IPS-11a (cell line): ENCODE data around the gene PLCH2.

Experiments
- H3K4me3 ChIP-seq: one replicate; pipeline ENCODE4 v1.5.1; 2013; ENCODE audit warnings: low read depth, low read length, control low read depth

Gene PLCH2

GRCh38 chr1:2498648-2499047 lies 22.6 kb downstream of the PLCH2 start:
- H3K4me3 ChIP-seq: no peak overlapping the region

- no peak overlapping the region for H3K4me3 ChIP-seq
These were observed 23.2 kb downstream of the PLCH2 start for GRCh38 chr1:2499260-2499659.

GRCh38 chr1:2499986-2500596 lies 24.0 kb downstream of the PLCH2 start:
- H3K4me3 ChIP-seq: no peak overlapping the region

- no peak overlapping the region for H3K4me3 ChIP-seq
These were observed 25.1 kb downstream of the PLCH2 start for GRCh38 chr1:2501041-2501819.

GRCh38 chr1:2501820-2502119 lies 25.7 kb downstream of the PLCH2 start:
- H3K4me3 ChIP-seq: no peak overlapping the region

GRCh38 chr1:2502210-2502609 lies 26.1 kb downstream of the PLCH2 start:
- H3K4me3 ChIP-seq: no peak overlapping the region

GRCh38 chr1:2502661-2503553 lies 26.8 kb downstream of the PLCH2 start:
- H3K4me3 ChIP-seq: no peak overlapping the region

- no peak overlapping the region for H3K4me3 ChIP-seq
These were observed 27.6 kb downstream of the PLCH2 start for GRCh38 chr1:2503554-2504224.

GRCh38 chr1:2504225-2504948 lies 28.3 kb downstream of the PLCH2 start:
- H3K4me3 ChIP-seq: no peak overlapping the region

- H3K4me3 ChIP-seq: no peak overlapping the region
These were observed 28.8 kb downstream of the PLCH2 start for GRCh38 chr1:2504949-2505272.

GRCh38 chr1:2505461-2505994 lies 29.4 kb downstream of the PLCH2 start:
- H3K4me3 ChIP-seq: no peak overlapping the region

- no peak overlapping the region for H3K4me3 ChIP-seq
These were observed 30.1 kb downstream of the PLCH2 start for GRCh38 chr1:2506007-2506860.

GRCh38 chr1:2506901-2507565 lies 30.9 kb downstream of the PLCH2 start:
- no peak overlapping the region for H3K4me3 ChIP-seq

- no peak overlapping the region for H3K4me3 ChIP-seq
These were observed 31.7 kb downstream of the PLCH2 start for GRCh38 chr1:2507744-2508155.

- no peak overlapping the region for H3K4me3 ChIP-seq
These were observed 32.1 kb downstream of the PLCH2 start for GRCh38 chr1:2508180-2508579.

GRCh38 chr1:2508751-2509150 lies 32.7 kb downstream of the PLCH2 start:
- H3K4me3 ChIP-seq: no peak overlapping the region

- no peak overlapping the region for H3K4me3 ChIP-seq
These were observed 33.5 kb downstream of the PLCH2 start for GRCh38 chr1:2509589-2509988.

GRCh38 chr1:2510366-2511155 lies 34.5 kb downstream of the PLCH2 start:
- no peak overlapping the region for H3K4me3 ChIP-seq
